CD8-positive, alpha-beta memory T cell (primary cell): ENCODE data around the gene PRIM2. TPM values are rescaled to one million over a fixed set of nuclear protein-coding genes. Genes with fewer than 3 reads are reported as not detected.
A peak's percentile ranks its signal among the peaks of the same experiment; 100 is the strongest.
"Not testable (repeated sequence)": the region's sequence is repeated elsewhere in the genome, so short reads cannot be mapped to it uniquely, and the experiment has no call there.

ENCODE experiments used
- CTCF ChIA-PET: fragments of 350-600 bp; sonication (Branson Sonifier 250); formaldehyde crosslinking; loops from one replicate; lab custom pipeline; 2021; ENCODE audit warnings: antibody characterized with exemption; lab: Charles Lee
- POLR2A ChIA-PET: fragments of 350-600 bp; sonication (Branson Sonifier 250); formaldehyde crosslinking; loops from one replicate; lab custom pipeline; 2021; ENCODE audit warnings: antibody characterized with exemption; lab: Charles Lee
- DNase-seq, 5 donors: peaks; one replicate each; pipeline versions ENCODE4 v3.0.0 to v3.0.0-alpha.2; 2020 to 2022; ENCODE audit warnings: mixed read lengths in 1 of 5
- H3K27ac ChIP-seq: one replicate; pipeline ENCODE4 v1.7.0; 2013; ENCODE audit warnings: low read depth, mild to moderate bottlenecking, low read length, moderate library complexity
- H3K27me3 ChIP-seq: 2 replicates; pipeline ENCODE4 v1.7.0; 2013; ENCODE audit warnings: low read length, mild to moderate bottlenecking; ENCODE audit not compliant: insufficient read depth, poor library complexity, severe bottlenecking
- H3K36me3 ChIP-seq: 2 replicates; pipeline ENCODE4 v1.7.0; 2013; ENCODE audit warnings: mild to moderate bottlenecking, low read length, moderate library complexity; ENCODE audit not compliant: insufficient read depth
- H3K4me1 ChIP-seq: 2 replicates; pipeline ENCODE4 v1.7.0; 2013; ENCODE audit warnings: mild to moderate bottlenecking, low read length, moderate library complexity; ENCODE audit not compliant: insufficient read depth
- H3K4me3 ChIP-seq: 2 replicates; pipeline ENCODE4 v1.7.0; 2013; ENCODE audit warnings: mild to moderate bottlenecking, low read length
- H3K9me3 ChIP-seq: 2 replicates; pipeline ENCODE4 v1.7.0; 2013; ENCODE audit warnings: mild to moderate bottlenecking, low read length
- H3K27ac Mint-ChIP-seq, 8 donors: one replicate each; pipeline ENCODE4 v1.8.0; 2020 to 2021; ENCODE audit warnings: mixed read lengths in 8 of 8, mild to moderate bottlenecking in 6 of 8, inconsistent platforms in 3 of 8, moderate library complexity in 3 of 8
- H3K27me3 Mint-ChIP-seq, 2 donors: one replicate each; pipeline ENCODE4 v1.8.0; 2020 to 2021; ENCODE audit warnings: mixed read lengths in 2 of 2, mild to moderate bottlenecking in 1 of 2, moderate library complexity in 1 of 2
- H3K36me3 Mint-ChIP-seq, 3 donors: one replicate each; pipeline ENCODE4 v1.8.0; 2020 to 2021; ENCODE audit warnings: mixed read lengths in 3 of 3, inconsistent platforms in 1 of 3, mild to moderate bottlenecking in 1 of 3
- H3K4me1 Mint-ChIP-seq, 3 donors: one replicate each; pipeline ENCODE4 v1.8.0; 2020 to 2021; ENCODE audit warnings: mixed read lengths in 3 of 3, inconsistent platforms in 1 of 3, mild to moderate bottlenecking in 1 of 3
- H3K4me3 Mint-ChIP-seq, 7 donors: one replicate each; pipeline ENCODE4 v1.8.0; 2020 to 2021; ENCODE audit warnings: mixed read lengths in 7 of 7, mild to moderate bottlenecking in 6 of 7, moderate library complexity in 4 of 7, inconsistent platforms in 2 of 7
- H3K9me3 Mint-ChIP-seq, 5 donors: one replicate each; pipeline ENCODE4 v1.8.0; 2020 to 2022; ENCODE audit warnings: mixed read lengths in 5 of 5, mild to moderate bottlenecking in 3 of 5, moderate library complexity in 2 of 5, inconsistent platforms in 1 of 5
- polyA plus RNA-seq: library from polyadenylated mRNA; unstranded; fragments of 300-500 nt; fragmentation: Illumina TruSeq; gene quantifications from one replicate; pipeline ENCODE4 v1.2.3, GENCODE V29; 2021
- total RNA-seq, 2 experiments: library from RNA; stranded (reverse); gene quantifications; one replicate each; pipeline ENCODE4 v1.2.3, GENCODE V29; 2021

The PRIM2 gene
- total and polyA plus RNA-seq, 3 experiments from 2014 or later: 7.0 to 35.2 (median 34.8) TPM

DNA sequence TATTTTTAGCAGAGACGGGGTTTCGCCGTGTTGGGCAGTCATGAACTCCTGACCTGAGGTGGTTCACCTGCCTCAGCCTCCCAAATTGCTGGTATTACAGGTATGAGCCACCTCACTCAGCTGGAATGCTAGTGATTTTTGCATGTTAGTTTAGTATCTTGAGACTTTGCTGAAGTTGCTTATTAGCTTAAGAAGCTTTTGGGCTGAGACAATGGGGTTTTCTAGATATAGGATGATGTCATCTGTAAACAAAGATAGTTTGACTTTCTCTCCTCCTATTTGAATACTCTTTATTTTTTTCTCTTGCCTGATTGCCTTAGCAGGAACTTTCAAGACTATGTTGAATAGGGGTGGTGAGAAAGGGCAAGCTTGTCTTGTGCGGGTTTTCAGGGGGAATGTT is 57.3 kb downstream of the PRIM2 start:
- H3K36me3 ChIP-seq, H3K4me1 ChIP-seq, H3K27me3 ChIP-seq, H3K9me3 Mint-ChIP-seq, POLR2A ChIA-PET, H3K27ac ChIP-seq, DNase-seq, H3K27ac Mint-ChIP-seq, H3K9me3 ChIP-seq, H3K4me3 ChIP-seq, H3K4me3 Mint-ChIP-seq, CTCF ChIA-PET, H3K27me3 Mint-ChIP-seq: not testable (repeated sequence)
- peaks cover 6 to 10% (median 6%) of the 10 kb centered on the region in 3 donors for H3K36me3 Mint-ChIP-seq
- peaks cover 6 to 29% (median 25%) of the 10 kb centered on the region in 3 donors for H3K4me1 Mint-ChIP-seq

DNA sequence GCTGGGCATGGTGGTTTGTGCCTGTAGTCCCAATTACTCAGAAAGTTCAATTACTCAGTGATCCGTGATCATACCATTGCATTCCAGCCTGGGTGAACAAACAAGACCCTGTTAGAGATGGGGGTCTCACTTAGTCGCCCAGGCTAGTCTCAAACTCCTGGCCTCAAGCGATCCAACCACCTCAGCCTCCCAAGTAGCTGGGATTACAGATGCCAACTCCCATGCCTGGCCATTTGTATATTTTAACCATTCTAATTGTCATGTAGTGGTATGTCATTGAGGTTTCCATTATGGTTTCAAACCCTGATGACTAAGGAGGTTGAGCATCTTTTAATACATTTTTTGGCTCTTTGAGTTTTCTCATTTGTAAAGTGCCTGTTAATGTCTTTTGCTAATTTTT is 58.7 kb downstream of the PRIM2 start:
- H3K9me3 Mint-ChIP-seq, H3K4me1 ChIP-seq, H3K4me3 Mint-ChIP-seq, H3K27me3 Mint-ChIP-seq, H3K36me3 ChIP-seq, H3K9me3 ChIP-seq, POLR2A ChIA-PET, DNase-seq, H3K27me3 ChIP-seq, H3K27ac Mint-ChIP-seq, H3K4me3 ChIP-seq, H3K27ac ChIP-seq: not testable (repeated sequence)
- H3K36me3 Mint-ChIP-seq: peaks cover 12 to 15% (median 14%) of the 10 kb centered on the region in 3 donors
- peaks cover 6 to 21% (median 20%) of the 10 kb centered on the region in 3 donors for H3K4me1 Mint-ChIP-seq
- CTCF ChIA-PET: interaction anchor here (1.1 kb wide), 1 partner anchor 60 kb away, joined by 3 read pairs; no protein-coding TSS in a partner anchor

DNA sequence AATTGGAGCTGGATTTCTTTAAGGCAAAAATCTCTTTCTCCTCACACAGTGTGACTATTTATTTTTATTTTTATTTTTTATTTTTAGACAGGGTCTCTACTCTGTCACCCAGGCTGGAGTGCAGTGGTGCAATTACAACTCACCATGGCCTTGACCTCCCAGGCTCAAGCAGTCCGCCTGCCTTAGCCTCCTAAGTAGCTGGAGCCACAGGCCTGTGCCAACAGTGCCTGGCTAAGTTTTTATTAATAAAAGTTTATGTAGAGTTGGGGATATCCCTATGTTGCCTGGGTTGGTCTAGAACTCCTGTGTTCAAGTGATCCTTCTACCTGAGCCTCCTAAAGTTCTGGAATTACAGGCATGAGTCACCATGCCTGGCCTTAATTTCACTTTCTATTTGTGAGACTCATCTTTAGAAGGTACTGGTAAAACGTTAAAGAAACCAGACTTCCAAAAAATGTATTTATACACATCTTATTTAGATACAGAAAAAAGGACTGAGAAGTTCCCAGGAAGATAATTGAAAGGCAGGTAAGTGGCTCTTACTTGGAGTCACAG is 71.7 kb downstream of the PRIM2 start:
- H3K9me3 ChIP-seq, H3K4me1 ChIP-seq, H3K27me3 Mint-ChIP-seq, POLR2A ChIA-PET, H3K27ac ChIP-seq, H3K9me3 Mint-ChIP-seq, H3K4me3 Mint-ChIP-seq, H3K4me3 ChIP-seq, H3K36me3 ChIP-seq, CTCF ChIA-PET, H3K27me3 ChIP-seq, DNase-seq, H3K27ac Mint-ChIP-seq: not testable (repeated sequence)
- Mint-ChIP-seq H3K4me1 (peaks cover 8 to 28% (median 20%) of the 10 kb centered on the region in 3 donors), H3K36me3 (peaks cover 23 to 34% (median 25%) of the 10 kb centered on the region in 3 donors)

DNA sequence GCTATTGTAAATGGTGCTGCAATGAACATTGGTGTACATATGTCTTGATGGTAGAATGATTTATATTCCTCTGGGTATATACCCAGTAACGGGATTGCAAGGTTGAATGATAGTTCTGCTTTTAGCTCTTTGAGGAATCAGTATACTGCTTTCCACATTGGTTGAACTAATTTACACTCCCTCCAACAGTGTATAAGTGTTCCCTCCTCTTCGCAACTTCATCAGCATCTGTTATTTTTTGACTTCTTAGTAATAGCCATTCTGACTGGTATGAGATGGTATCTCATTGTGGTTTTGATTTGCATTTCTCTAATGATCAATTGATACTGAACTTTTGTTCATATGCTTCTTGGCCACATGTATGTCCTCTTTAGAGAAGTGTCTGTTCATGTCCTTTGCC is 73.4 kb downstream of the PRIM2 start:
- H3K4me3 ChIP-seq, DNase-seq, H3K9me3 ChIP-seq, H3K36me3 ChIP-seq, H3K27ac ChIP-seq, H3K27me3 Mint-ChIP-seq, H3K27me3 ChIP-seq, POLR2A ChIA-PET, H3K4me1 ChIP-seq, CTCF ChIA-PET, H3K4me3 Mint-ChIP-seq: not testable (repeated sequence)
- H3K4me1 Mint-ChIP-seq: peaks cover 18 to 44% (median 32%) of the 10 kb centered on the region in 3 donors
- peak overlapping the region in 1 of 8 donors; percentile 58 for H3K27ac Mint-ChIP-seq
- H3K36me3 Mint-ChIP-seq: peaks cover 19 to 50% (median 30%) of the 10 kb centered on the region in 3 donors
- peaks cover 0 to 18% (median 9%) of the 10 kb centered on the region in 5 donors for H3K9me3 Mint-ChIP-seq

DNA sequence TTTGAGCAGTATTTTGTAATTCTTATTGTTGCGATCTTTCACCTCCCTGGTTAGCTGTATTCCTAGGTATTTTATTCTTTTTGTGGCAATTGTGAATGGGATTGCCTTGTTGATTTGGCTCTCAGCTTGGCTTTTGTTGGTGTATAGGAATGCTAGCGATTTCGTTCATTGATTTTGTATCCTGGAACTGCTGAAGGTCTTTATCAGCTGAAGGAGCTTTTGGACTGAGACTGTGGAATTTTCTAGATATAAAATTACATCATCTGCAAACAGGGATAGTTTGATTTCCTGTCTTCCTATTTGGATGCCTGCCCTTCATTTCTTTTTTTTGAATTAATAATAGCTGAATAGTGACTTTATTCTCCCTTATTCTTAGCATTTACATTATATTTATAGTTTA is 74.6 kb downstream of the PRIM2 start:
- DNase-seq, H3K36me3 ChIP-seq, H3K4me3 Mint-ChIP-seq, H3K27ac Mint-ChIP-seq, H3K27ac ChIP-seq, H3K27me3 Mint-ChIP-seq, H3K4me1 ChIP-seq, H3K4me3 ChIP-seq, H3K9me3 ChIP-seq, CTCF ChIA-PET, H3K27me3 ChIP-seq, POLR2A ChIA-PET: not testable (repeated sequence)
- peaks cover 24 to 62% (median 38%) of the 10 kb centered on the region in 3 donors for H3K36me3 Mint-ChIP-seq
- H3K4me1 Mint-ChIP-seq: peaks cover 23 to 48% (median 32%) of the 10 kb centered on the region in 3 donors
- peaks cover 6 to 28% (median 20%) of the 10 kb centered on the region in 5 donors for H3K9me3 Mint-ChIP-seq

DNA sequence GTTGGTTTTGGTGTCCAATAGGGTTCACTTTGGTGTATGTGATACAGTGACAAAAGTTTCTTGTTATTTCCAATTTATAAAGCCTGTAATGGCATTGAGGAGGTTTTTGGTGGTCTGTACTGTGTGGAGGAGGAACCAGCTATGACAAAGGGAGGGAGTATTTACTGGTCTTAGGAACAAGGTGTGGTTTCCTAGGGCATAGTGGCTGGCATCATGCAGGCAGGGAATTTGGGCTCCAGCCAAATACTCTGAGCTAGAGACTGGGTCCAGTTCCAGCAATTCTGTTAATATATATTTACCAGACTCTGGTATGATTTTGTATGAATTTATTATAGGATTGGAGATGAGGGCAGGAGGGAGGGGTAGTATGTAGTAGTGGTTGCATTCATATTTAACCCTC is 101.9 kb downstream of the PRIM2 start:
- H3K4me1 ChIP-seq, H3K9me3 ChIP-seq, H3K27me3 ChIP-seq, H3K4me3 ChIP-seq, DNase-seq, H3K36me3 ChIP-seq, H3K4me3 Mint-ChIP-seq, CTCF ChIA-PET, POLR2A ChIA-PET, H3K4me1 Mint-ChIP-seq, H3K9me3 Mint-ChIP-seq, H3K27me3 Mint-ChIP-seq, H3K27ac ChIP-seq: not testable (repeated sequence)
- peaks cover 8 to 22% (median 8%) of the 10 kb centered on the region in 3 donors for H3K36me3 Mint-ChIP-seq
- H3K27ac Mint-ChIP-seq: peak overlapping the region in 1 of 8 donors; percentile 38

DNA sequence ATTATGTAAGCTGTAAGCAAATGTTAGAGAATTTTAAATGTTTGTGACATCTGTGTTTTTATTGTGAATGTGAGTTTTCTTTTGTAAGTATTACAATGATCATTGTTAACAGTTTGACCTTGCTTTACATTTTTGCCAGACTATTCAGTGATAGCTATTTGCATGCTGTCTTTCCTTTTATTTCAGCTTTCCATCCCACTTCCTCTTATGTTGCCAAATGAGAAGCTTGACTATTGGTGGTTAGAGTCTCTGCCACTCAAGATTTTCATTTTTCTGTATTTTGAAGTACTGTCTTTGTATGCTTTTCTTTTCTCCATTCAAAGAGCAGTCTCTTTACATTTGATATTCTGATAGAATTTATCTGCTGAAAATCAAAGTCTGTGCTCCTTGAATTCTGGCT is 104.1 kb downstream of the PRIM2 start:
- ChIA-PET POLR2A (no interaction called here), CTCF (no interaction called here)
- peaks cover 4 to 13% (median 6%) of the 10 kb centered on the region in 3 donors for H3K36me3 Mint-ChIP-seq
- no peaks in the 10 kb centered on the region for H3K9me3 ChIP-seq
- peak overlapping the region in 1 of 8 donors; percentile 36 for H3K27ac Mint-ChIP-seq
- H3K4me1 Mint-ChIP-seq: peaks cover 5 to 10% (median 8%) of the 10 kb centered on the region in 3 donors
- H3K4me1 ChIP-seq: no peaks in the 10 kb centered on the region
- DNase-seq: no peak
- H3K36me3 ChIP-seq: no peaks in the 10 kb centered on the region
- no peaks in the 10 kb centered on the region for H3K27me3 Mint-ChIP-seq
- H3K9me3 Mint-ChIP-seq: no peaks in the 10 kb centered on the region
- H3K4me3 Mint-ChIP-seq: no peak overlapping the region
- H3K4me3 ChIP-seq: no peak overlapping the region
- H3K27ac ChIP-seq: no peak overlapping the region
- H3K27me3 ChIP-seq: no peaks in the 10 kb centered on the region

DNA sequence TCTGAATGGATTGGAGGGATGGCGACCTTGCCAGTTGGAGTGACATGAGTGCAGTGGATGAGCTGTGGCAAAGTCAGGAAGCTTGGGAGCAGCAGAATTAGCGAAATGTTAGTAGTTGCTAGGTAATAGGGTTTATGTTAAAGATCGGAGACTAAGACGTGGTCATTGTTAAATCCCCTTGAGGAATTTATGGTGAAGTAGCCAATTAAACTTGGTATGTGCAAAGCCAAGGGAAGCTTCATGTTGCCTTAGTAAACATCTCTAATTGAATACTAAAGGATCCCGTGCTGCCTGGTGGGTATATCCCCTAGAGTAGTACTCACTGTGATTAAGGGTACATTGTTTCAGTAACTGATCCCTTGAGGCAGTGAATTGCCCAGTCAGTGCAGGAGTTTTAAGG is 106.0 kb downstream of the PRIM2 start:
- H3K9me3 Mint-ChIP-seq: no peaks in the 10 kb centered on the region
- no peak overlapping the region for H3K27ac Mint-ChIP-seq
- H3K36me3 ChIP-seq: no peaks in the 10 kb centered on the region
- no peaks in the 10 kb centered on the region for H3K4me1 ChIP-seq
- H3K9me3 ChIP-seq: no peaks in the 10 kb centered on the region
- H3K27me3 Mint-ChIP-seq: no peaks in the 10 kb centered on the region
- ChIA-PET POLR2A (no interaction called here), CTCF (no interaction called here)
- H3K27ac ChIP-seq: no peak overlapping the region
- no peak for DNase-seq
- H3K27me3 ChIP-seq: no peaks in the 10 kb centered on the region
- no peak overlapping the region for H3K4me3 ChIP-seq
- peaks cover 5 to 10% (median 8%) of the 10 kb centered on the region in 3 donors for H3K4me1 Mint-ChIP-seq
- no peak overlapping the region for H3K4me3 Mint-ChIP-seq
- peaks cover 2 to 9% (median 6%) of the 10 kb centered on the region in 3 donors for H3K36me3 Mint-ChIP-seq
